HG02763 (cell line): ENCODE measurements around the gene PPP6R1.

ENCODE experiments used
- ATAC-seq: cut with Tn5 transposase; IDR thresholded peaks from one replicate; pipeline ENCODE4 v1.9.1; 2021; ENCODE audit warnings: mild to moderate bottlenecking, moderate library complexity; ENCODE audit not compliant: unreplicated experiment

Gene PPP6R1

DNA sequence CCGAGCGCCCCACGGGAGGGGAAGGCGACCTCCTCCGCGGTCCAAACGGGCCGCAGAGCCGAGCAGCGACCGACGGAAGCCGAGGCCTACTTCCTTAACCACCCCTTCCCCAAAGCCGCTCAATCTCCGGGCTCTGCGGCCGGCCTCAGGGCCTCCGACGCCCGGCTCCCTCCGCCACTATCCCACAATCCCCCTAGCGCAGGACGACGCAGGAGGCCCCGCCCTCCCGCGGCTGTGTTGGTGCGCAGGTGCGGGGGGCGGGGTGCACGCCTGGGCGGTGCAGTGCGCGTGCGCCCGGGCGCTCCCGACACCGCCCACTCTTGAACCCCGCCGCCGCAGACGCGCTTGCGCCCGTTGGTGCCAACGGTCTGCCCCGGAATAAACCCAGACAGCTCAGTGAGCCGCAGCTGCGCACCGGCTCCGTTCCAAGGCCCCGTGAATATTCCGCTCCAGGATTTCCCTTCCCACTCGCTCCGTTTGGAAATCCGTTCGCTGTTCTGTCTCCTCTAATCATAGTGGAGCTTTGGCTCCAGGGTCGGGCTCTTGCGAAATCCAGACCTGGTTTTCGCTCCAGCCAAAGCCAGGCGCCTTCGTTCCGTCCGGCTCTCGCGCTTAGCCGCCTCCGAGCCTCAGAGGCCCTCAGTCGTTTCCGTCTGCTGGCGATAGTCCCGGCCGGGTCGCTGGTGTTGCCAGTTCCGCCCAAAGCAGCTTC lies at the start of gene PPP6R1:
TSS of gene PPP6R1 (minus strand) at position 190 of the 712 bp plus-strand sequence. CDS start 11,914 bp downstream, outside the sequence.
- peak; percentile 71 for ATAC-seq

DNA sequence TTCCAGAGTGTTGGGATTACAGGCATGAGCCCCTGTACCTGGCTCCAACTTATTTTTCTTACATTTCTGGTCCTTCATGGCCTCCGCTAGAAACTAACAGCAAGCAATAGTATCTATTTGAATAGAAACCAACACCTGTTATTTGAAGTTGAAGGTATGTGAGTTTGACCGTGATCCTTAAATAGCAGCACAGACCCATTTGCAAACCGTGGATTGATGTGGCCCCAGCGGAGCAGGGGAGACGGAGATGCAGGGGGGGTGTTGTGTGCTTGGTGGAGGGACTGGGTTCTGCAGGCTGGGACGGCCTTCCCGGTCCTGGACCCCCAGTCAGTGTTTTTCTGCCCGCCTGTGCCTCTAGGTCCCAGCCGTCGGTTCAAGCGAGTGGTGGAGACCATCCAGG lies 49.5 kb upstream of the PPP6R1 start:
- no peak for ATAC-seq

DNA sequence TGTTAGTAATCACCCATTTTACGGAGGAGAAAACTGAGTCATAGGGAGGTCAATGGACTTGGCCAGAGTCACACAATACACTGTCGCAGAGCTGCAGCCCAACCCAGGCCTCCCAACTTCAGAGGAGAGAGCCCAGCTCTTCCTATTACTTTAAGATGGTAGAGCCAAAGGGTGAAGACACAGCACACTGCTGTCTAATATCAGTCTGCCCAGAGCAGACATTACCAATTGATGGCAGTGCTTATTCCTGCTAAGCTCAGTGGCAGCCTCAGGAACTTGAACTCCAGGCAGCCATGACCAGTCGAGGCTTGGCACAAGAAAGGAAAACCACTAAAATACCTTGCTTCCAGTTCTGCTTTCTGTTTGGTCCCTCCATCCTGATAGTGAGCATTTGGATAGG lies 47.9 kb upstream of the PPP6R1 start:
- no peak for ATAC-seq

DNA sequence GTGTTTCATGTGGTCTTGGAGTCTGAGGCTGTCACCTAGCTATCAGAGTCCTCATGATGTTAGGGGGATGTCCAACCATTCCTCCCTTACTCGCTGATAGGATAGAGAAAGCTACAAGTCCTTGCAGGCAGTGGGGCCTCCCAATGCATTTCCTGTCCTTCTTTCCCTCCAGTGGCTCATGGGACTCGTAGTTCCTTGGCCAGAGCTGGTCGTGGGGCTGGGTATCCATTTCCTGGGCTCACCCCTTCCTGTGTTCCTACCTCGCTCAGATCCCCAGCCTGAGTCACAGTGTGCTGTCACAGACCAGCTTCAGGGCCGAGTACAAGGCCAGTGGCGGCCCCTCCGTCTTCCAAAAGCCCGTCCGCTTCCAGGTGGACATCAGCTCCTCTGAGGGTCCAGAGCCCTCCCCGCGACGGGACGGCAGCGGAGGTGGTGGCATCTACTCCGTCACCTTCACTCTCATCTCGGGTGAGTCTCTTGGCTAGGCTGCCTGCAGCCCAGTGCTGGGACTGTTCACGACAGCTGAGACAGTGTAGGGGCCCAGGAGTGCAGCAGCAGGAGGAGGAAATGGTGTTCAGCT lies 47.3 kb upstream of the PPP6R1 start:
- no peak for ATAC-seq

GRCh38 chr19:55305491-55305890 lies 46.7 kb upstream of the PPP6R1 start:
- no peak for ATAC-seq

- no peak for ATAC-seq
These were observed 46.2 kb upstream of the PPP6R1 start for GRCh38 chr19:55304980-55305379.

- ATAC-seq = no peak
These were observed 45.6 kb upstream of the PPP6R1 start for GRCh38 chr19:55304279-55304978.

GRCh38 chr19:55303477-55303876 lies 44.7 kb upstream of the PPP6R1 start:
- ATAC-seq = no peak

GRCh38 chr19:55302318-55302703 lies 43.5 kb upstream of the PPP6R1 start:
- ATAC-seq = no peak

GRCh38 chr19:55301459-55302317 lies 42.9 kb upstream of the PPP6R1 start:
- ATAC-seq = peak; percentile 65

- ATAC-seq = no peak
These were observed 42.2 kb upstream of the PPP6R1 start for GRCh38 chr19:55300886-55301458.

DNA sequence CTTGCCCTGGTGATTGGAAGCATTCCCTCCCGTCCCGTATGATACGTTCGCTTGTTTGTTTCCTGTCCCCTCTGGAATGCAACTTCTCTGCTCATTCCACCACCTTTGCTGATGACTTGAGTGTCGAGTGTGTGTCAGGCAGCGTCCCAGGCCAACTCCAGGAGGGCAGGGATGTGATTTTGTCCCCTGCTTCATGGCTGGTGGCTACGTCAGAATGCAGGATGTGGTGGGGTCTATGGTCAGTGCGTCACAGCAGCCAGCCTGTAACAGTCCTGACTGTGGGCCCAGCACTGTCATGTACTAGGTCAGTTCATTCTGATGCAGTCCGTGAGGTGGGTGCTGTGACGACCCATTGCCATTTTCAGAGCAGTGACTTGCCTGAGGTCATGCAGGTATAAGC lies 41.2 kb upstream of the PPP6R1 start:
- no peak for ATAC-seq

- ATAC-seq = no peak
These were observed 38.5 kb upstream of the PPP6R1 start for GRCh38 chr19:55297267-55297666.

DNA sequence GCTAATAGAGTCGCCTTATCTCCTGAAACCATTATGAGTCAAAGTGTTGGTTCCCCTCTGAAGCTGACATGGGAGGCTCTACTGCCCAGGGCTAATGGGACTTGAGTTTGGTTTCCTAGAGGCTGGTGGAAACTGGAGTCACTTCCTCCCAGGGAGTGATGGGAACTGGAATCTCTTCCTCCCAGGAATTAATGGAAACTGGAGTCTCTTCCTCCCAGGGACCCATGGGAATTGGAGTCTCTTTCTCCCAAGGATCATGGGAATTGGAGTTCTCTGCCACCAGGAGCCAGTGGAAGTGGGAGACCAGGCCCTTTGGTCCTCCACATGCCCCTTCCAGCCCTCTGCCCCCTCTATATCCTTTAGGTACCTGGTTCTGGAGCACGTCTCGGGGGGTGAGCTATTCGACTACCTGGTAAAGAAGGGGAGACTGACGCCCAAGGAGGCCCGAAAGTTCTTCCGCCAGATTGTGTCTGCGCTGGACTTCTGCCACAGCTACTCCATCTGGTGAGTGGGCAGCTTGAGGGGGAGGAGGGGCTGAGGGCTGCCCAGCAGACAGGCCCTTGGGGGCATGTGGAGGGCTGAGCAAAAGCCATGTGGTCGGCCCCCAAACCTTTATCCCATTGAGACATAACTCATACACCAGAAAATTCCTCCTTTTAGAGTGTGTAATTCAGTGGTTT lies 30.4 kb upstream of the PPP6R1 start:
- ATAC-seq = no peak

DNA sequence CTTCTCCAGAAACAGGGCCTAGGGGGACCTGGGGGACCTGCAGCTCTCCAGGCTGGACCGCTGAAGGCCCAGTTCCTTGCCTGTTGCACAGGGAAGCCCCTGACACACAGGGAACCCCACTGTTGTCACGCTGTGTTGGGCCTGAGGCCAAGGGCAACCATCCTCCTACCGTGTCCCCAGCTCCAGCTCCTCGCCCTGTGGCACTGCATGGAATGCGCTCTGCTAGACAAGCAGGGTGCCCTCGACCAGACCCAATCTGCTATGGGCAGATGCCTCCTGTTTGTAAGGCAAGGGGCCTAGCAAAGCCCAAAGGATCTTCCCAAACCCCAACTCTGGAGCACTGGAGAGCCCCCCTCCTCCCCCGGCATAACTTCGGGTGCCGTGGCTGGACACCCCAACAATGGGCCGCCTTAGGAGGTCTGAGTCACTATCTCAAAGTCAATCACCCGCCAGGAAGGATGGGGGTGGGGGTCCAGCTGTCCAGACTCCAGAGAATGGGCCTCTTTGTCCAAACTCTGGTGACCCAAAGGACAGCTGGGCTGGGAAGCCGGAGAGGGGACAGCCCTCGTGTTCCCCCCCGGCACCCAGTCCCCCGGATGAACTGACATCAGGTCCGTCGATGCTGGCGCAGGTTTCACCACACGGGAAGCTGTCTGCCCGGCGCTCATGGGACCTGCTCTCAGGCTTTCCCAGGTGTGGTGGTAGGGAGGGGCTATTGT lies 28.7 kb upstream of the PPP6R1 start:
- no peak for ATAC-seq

DNA sequence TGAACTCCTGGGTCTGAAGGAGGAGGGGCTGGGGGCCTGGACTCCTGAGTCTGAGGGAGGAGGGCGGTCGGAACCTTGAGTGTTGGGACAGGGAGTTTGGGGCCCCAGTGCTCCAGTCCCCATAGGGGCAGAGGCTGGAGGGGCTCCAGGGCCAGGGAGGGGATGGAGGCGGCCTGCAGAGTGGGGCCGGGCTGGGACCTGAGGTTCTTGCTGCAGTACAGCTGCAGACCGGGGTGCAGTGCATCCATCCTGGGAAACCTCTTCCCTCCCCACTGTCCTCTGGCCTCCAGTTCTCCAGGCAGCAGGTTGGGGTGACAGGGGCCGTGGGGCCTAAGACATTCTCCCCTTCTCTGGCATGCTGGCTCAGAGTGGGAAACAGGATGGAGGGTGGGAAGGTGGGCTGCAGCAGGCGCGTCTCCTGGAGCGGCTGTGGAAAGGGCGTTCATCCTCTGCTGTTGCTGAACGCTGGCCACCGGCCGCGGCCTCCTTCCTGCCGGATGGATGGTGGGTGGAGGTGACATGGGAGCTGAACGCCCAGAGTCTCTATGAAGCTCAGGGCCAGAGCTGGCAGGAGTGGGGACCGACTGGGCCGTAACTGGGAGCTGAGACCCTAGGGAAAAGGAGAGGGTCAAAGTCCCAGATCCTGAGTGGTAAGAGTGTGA lies 26.5 kb upstream of the PPP6R1 start:
- ATAC-seq = no peak

DNA sequence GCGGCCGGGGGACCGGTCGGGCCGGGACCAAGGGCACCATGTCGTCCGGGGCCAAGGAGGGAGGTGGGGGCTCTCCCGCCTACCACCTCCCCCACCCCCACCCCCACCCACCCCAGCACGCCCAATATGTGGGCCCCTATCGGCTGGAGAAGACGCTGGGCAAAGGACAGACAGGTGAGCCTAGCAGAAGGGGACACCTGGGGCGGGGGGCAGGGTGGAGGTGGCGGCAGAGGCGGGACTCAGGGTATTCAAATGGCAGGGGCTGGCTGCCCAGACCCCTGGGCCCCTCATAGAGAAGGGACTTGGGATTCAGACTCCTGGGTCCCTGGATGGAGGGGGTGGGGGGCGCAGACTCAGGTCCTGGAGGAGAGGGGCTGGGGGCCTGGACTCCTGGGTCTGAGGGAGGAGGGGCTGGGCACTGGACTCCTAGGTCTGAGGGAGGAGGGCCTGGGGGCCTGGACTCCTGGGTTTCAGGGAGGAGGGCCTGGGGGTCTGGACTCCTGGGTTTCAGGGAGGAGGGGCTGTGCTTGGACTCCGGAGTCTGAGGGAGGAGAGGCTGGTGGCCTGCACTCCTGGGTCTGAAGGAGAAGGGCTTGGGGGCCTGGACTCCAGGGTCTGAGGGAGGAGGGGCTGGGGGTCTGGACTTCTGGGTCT lies 25.7 kb upstream of the PPP6R1 start:
- no peak for ATAC-seq

DNA sequence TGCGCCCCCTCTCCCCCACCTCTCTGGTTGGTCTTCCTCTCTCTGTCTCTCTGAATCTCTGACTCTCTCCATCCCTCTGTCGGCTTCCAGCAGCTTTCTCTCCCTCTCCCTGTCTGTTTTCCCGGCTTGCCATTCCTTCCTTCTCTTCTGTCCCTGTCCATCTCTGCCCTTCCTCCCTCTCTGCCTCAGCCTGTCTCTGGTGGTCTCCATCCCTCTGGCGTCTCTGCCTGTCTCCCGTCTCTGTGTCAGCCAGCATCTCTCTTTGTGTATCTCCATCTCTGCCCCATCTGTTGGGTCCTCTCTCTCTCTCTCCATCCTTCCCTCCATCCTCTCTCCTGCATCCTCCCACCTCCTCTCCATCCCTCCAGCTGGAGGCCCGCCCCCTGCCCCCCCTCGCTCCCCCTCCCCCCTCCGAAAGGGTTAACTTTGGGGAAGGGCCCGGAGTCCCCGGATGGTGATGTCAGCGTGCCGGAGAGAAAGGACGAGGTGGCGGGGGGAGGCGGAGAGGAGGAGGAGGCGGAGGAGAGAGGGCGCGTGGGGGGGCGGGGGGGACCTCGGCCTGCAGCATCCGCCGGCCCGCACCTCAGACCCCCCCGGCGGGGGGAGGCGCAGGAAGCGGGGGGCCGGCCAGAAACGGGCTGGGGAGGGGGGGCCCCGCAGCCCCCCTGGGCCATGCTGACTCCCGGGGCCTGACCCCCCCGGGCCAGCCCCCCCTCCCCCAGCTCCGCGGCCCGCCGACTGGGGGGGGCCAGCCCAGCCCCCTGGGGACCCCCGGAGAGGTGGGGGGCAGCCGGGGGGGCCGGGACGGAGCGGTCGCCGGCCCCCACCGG lies 24.9 kb upstream of the PPP6R1 start, which contains the start of gene BRSK1:
TSS of gene BRSK1 (plus strand) at position 450 of the 830 bp plus-strand sequence. CDS start 446 bp downstream, outside the sequence.
- ATAC-seq = no peak
